Limb (tissue), 2 donors: ENCODE data around the gene TBC1D1.

ENCODE experiments used
- DNase-seq, 2 donors: peaks; one replicate each; pipeline ENCODE4 v3.0.0-alpha.2; 2016; ENCODE audit errors: extremely low spot score in 2 of 2

The TBC1D1 gene

GRCh38 chr4:37890801-37891259 lies at the start of gene TBC1D1:
Gene TBC1D1, plus strand, starts transcription at chr4:37891084. Its CDS starts 11,012 bp downstream, at chr4:37902096.
- peak in 1 of 2 donors; percentile 65 for DNase-seq

- no peak for DNase-seq
These were observed 46.7 kb upstream of the TBC1D1 start for GRCh38 chr4:37844204-37844603.

GRCh38 chr4:37845201-37845600 lies 45.7 kb upstream of the TBC1D1 start:
- no peak for DNase-seq

GRCh38 chr4:37847311-37847884 lies 43.5 kb upstream of the TBC1D1 start:
- no peak for DNase-seq

- DNase-seq = no peak
These were observed 38.5 kb upstream of the TBC1D1 start for GRCh38 chr4:37852376-37852775.

- DNase-seq = no peak
These were observed 32.8 kb upstream of the TBC1D1 start for GRCh38 chr4:37858112-37858511.

GRCh38 chr4:37858872-37859271 lies 32.0 kb upstream of the TBC1D1 start:
- DNase-seq = no peak

DNA sequence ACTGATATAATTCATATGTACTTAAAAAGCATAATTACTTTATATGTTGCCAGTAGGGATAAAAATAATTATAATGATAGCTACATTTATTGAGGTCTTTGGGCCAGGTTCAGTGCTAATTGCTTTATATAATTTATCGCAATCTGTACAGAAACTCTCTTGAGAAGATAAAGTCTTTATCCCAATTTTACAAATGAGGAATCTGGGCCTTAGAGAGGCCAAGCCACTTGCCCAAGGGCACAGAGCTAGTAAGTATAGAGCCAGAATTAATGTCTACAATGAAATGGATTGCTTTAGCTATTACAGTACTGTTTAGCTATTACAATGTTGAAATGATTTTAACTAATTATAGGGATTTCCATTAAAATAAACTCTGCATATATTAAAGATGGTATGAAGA lies 30.6 kb upstream of the TBC1D1 start:
- DNase-seq = no peak

DNA sequence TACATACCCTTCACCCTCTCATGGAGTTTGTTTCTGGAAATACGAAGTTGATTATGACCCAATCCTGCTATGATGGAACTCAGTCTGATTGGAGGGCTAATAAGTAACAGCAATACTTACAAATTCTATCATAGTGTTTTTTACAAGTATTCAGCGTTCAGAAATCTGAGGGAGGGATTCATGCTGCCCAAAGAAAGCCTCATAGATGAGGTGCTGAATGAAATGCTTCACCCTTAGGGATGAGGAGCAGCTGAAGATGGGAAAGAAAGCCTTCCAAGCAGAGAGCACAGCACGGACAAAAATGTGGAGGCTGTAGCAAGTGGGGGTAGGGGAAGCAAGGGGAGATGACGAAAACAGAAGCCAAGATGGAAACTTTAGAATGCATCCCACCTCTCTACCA lies 27.9 kb upstream of the TBC1D1 start:
- DNase-seq = no peak

GRCh38 chr4:37864786-37865185 lies 26.1 kb upstream of the TBC1D1 start:
- DNase-seq = no peak

GRCh38 chr4:37865450-37865849 lies 25.4 kb upstream of the TBC1D1 start:
- no peak for DNase-seq

DNA sequence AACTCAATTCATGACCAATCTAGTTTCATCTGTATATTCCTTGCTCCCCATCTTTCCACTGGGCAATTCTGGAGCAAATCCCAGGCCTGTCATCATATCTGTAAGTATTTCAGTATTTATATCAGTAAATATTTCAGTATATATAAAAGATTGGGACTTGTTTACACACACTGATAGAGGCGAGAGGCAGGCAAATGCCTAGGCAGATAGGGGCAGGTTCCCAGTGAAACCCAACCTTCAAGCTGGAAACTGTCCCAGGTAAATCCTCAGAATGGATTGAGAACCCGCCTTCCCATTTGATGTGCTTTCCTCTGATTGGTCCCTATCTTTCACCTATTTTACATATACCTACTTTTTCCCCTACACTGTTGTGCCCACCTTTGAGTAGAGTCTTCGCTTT lies 23.8 kb upstream of the TBC1D1 start:
- no peak for DNase-seq

GRCh38 chr4:37868238-37868637 lies 22.6 kb upstream of the TBC1D1 start:
- no peak for DNase-seq

DNA sequence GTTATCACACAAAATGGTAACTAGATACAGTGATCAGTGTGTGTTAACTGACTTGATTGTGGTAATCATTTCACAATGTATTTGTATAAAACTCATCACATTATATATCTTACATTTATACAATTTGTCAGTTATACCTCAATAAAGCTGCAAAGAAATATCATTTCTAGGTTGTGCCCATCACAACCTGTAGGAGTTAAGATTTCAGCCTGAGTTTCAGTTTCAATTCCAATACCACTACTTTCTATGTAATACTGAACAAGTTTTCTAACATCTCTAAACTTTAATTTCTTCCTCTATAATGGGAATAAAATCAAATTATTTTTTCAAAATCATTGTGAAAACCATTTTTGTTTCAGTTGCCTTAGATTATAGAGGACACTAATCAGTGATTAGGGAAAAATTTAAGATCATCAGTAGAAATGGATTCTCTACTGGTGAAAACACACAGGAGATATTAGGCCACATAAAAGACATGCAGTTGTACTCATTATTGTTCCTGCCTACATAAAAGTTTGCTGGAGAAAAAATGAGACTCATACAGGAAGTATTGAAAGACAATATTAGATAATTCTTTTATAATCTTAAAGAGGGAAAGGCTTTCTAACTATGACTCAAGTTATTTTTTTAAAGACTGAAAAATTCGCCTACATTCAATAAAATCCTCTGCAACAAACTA lies 18.4 kb upstream of the TBC1D1 start:
- DNase-seq = no peak

DNA sequence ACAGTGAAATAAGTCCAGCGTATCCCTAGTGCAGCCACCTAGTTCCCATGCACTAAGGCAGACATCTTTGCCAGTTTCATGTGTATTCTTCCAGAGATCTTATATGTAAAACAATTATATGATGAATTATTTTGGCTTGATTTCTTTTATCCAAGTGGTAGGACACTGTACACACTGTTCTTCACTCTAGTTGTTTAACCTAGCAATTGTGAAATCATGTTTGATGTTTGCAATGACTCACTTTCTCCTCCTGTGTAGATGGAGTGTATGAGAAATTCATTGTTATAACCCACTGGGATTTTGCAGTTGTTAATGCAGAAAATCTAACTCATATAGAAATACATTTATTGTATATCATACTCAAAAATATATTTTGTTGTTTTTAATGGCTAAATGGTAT lies 17.5 kb upstream of the TBC1D1 start:
- DNase-seq = no peak

DNA sequence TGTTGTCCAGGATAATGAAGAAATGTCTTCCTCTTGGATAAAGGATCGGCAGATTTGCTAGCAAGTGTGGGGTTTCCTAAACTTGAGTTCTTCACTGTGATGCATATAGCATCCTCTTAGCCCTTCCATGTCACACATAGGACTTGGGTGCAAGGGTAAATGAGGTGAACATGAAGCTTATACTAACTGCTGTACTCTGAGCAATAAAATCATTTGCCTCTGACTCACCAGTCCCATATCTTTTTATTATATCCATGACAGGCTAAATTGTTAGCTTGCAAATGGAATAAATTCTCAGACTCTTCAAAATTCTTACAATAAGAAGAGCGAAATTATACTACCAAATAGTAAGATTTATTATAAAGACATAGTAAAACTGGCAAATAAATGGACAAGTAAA lies 14.7 kb upstream of the TBC1D1 start:
- DNase-seq = no peak

- DNase-seq = no peak
These were observed 11.5 kb upstream of the TBC1D1 start for GRCh38 chr4:37879365-37879764.

- DNase-seq = no peak
These were observed 9.1 kb upstream of the TBC1D1 start for GRCh38 chr4:37881811-37882210.

- DNase-seq = no peak
These were observed 8.1 kb upstream of the TBC1D1 start for GRCh38 chr4:37882665-37883296.

GRCh38 chr4:37884855-37885487 lies 5.9 kb upstream of the TBC1D1 start:
- no peak for DNase-seq

DNA sequence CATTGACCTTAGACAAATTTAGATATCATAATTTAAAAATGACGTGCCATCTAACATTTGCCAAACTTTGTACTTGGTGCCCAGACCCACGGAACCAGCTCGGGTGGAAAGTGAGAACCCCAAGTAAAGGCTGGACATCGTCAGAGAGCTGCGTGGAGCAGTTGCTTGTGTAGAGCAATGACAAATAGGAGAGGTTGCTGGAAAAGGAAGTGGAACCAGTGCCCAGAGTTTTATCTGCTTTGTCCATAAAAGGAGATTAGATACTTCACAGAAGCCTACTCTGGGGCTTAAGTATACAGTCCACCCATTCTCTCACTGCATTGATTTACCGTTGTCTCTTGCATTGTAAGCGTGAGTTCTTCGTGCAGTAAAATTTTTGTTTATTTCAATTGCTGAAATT lies 5.4 kb upstream of the TBC1D1 start:
- no peak for DNase-seq
